ENCODE data around the gene MELK. TPM values are rescaled to one million over a fixed set of nuclear protein-coding genes. Genes with fewer than 3 reads are reported as not detected.

Gene MELK
- total RNA-seq, 6 experiments from 2014 or later, result 0.39 to 5.3 (median 1.6) TPM; not detected in 1

DNA sequence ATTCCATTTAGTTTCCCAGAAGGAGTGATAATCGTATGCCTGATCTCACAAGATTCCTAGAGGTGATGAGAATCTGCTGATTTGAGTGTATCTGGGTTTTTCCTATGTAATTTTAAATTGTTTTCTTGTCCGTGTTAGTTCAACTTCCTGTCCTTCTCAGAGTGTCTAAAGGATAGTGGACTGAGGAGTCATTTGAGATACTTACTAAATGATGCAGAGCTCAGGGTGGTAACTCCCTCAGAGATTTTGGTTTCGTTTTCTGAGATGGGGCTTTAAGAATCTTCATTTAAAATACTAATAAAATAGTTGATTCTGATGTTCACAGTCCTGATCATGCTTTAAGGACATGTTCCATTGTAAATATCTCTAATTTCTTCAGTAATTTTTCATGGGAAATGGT is 30.3 kb downstream of the MELK start:
- no peaks in the 10 kb centered on the region for H3K36me3 ChIP-seq
- WGBS (ENCODE audit: insufficient coverage, low coverage, low lambda C conversion rate, missing lambda C conversion rate), result 68% methylated on average over 3 of the region's 3 CpGs
- no peaks in the 10 kb centered on the region for H3K27me3 ChIP-seq
- DNase-seq (no peak), ATAC-seq (no peak)
- no peak overlapping the region for H3K27ac ChIP-seq
- no peak for TF ChIP-seq POLR2A (IDR thresholded peaks at IDR 0.05)
- TF ChIP-seq, protein P1, sequence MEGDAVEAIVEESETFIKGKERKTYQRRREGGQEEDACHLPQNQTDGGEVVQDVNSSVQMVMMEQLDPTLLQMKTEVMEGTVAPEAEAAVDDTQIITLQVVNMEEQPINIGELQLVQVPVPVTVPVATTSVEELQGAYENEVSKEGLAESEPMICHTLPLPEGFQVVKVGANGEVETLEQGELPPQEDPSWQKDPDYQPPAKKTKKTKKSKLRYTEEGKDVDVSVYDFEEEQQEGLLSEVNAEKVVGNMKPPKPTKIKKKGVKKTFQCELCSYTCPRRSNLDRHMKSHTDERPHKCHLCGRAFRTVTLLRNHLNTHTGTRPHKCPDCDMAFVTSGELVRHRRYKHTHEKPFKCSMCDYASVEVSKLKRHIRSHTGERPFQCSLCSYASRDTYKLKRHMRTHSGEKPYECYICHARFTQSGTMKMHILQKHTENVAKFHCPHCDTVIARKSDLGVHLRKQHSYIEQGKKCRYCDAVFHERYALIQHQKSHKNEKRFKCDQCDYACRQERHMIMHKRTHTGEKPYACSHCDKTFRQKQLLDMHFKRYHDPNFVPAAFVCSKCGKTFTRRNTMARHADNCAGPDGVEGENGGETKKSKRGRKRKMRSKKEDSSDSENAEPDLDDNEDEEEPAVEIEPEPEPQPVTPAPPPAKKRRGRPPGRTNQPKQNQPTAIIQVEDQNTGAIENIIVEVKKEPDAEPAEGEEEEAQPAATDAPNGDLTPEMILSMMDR (IDR thresholded peaks at IDR 0.05), result no peak
- no peak overlapping the region for H3K4me3 ChIP-seq
- no peaks in the 10 kb centered on the region for H3K4me1 ChIP-seq
- no peaks in the 10 kb centered on the region for H3K9me3 ChIP-seq
- intact Hi-C loops (cut with DNase I), result no loop called here

DNA sequence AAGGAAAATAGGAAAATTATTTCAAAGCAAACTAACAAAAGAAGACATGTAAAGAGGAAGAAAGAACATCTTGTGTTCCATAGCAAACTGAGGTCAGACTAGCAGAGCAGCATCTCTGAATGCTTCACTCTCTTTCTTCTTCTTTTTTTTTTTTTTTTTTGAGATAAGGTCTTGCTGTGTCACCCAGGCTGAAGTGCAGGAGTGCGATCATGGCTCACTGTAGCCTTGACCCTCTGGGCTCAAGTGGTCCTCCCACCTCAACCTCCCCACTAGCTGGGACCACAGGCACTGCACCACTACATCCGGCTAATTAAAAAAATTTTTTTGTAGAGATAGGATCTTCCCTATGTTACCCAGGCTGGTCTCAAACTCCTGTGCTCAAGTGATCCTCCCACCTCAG is 36.6 kb downstream of the MELK start:
- no peaks in the 10 kb centered on the region for H3K9me3 ChIP-seq
- 80% methylated on average over 2 of the region's 2 CpGs for WGBS (ENCODE audit: insufficient coverage, low coverage, low lambda C conversion rate, missing lambda C conversion rate)
- no peaks in the 10 kb centered on the region for H3K4me1 ChIP-seq
- no peak overlapping the region for H3K4me3 ChIP-seq
- no peak for DNase-seq
- no peak for TF ChIP-seq POLR2A (IDR thresholded peaks at IDR 0.05)
- TF ChIP-seq, protein P1 (IDR thresholded peaks at IDR 0.05), result no peak
- intact Hi-C loops (cut with DNase I), result no loop called here
- no peaks in the 10 kb centered on the region for H3K36me3 ChIP-seq
- ATAC-seq, result no peak
- H3K27ac ChIP-seq, result no peak overlapping the region
- H3K27me3 ChIP-seq, result no peaks in the 10 kb centered on the region

DNA sequence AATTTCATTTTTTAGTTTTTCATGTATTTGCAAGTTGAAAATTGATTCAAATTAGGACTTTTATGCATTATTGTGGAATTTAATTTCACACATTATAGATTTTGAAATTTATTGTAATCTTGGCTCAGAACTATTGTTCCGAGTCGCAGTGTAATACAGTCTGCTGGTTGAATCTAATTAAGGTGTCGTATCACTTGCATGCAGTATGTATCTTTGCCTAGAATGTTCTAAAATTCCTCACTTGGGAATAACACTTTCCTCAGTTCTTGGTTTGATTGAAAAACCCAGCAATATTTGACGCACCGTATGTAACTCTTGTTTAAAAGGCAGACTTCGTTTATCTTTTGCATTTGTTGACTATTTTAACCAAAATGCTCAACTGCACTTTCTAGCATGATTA is 49.4 kb downstream of the MELK start:
- H3K4me3 ChIP-seq, result no peak overlapping the region
- H3K9me3 ChIP-seq, result no peaks in the 10 kb centered on the region
- DNase-seq, result no peak
- intact Hi-C loops (cut with DNase I), result no loop called here
- no peak overlapping the region for H3K27ac ChIP-seq
- TF ChIP-seq POLR2A (IDR thresholded peaks at IDR 0.05), result no peak
- TF ChIP-seq, protein P1 (IDR thresholded peaks at IDR 0.05), result no peak
- H3K4me1 ChIP-seq, result no peaks in the 10 kb centered on the region
- 97% methylated on average over 6 of the region's 6 CpGs for WGBS (ENCODE audit: insufficient coverage, low coverage, low lambda C conversion rate, missing lambda C conversion rate)
- no peaks in the 10 kb centered on the region for H3K36me3 ChIP-seq
- H3K27me3 ChIP-seq, result no peaks in the 10 kb centered on the region
- ATAC-seq, result no peak

DNA sequence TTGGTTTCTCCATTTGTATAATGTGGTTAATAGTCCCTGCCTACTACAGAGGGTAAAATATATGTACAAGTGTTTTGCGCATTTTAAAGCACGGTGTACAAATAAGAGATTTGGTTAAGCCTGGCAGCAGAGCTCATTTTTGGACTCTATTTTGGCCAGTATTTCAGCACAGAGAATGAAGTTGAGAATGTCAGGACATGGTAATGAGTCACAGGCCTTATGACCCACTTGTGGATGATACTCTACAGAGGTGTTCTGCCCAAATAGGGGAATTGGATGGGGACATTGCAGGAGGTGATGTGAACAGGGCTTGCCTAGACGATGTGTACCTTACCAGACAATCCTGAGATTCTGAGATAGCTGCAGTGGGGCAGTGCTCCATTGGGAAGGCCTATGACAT is 50.6 kb downstream of the MELK start:
- DNase-seq (no peak), ATAC-seq (no peak)
- TF ChIP-seq, protein P1 (IDR thresholded peaks at IDR 0.05), result no peak
- TF ChIP-seq POLR2A (IDR thresholded peaks at IDR 0.05), result no peak
- H3K36me3 ChIP-seq, result no peaks in the 10 kb centered on the region
- H3K9me3 ChIP-seq, result no peaks in the 10 kb centered on the region
- H3K4me3 ChIP-seq, result no peak overlapping the region
- no peaks in the 10 kb centered on the region for H3K27me3 ChIP-seq
- intact Hi-C loops (cut with DNase I), result no loop called here
- no peak overlapping the region for H3K27ac ChIP-seq
- 100% methylated on average over 1 of the region's 3 CpGs for WGBS (ENCODE audit: insufficient coverage, low coverage, low lambda C conversion rate, missing lambda C conversion rate)
- no peaks in the 10 kb centered on the region for H3K4me1 ChIP-seq

DNA sequence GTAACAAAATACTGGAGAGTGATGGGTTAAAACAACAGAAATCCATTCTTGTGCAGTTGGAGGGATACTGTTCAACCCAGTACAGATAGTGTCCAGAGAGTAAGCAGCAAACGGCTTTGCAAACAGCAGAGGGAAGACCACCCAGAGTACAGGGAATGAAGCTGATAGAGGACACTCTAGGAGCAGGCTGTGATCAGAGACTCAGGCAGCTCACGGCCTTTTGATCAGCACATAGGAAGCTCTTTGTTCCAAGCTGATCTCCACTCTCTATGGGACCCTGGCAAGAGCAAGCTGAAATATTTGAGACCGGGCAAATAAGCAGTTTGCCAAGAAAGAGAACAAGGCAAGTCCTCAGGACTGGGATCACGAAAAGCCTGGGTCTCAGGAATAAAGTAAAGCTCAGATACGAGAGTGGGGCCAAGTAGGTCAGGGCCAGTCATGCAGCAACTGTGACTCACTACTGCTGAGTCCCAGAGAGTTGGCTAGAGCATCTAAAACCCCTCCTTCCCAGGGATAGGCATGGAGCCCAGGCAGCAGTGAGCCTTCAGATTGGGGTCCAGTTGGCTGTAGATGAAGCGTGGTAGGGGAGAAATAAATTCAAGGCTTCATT is 52.4 kb downstream of the MELK start:
- no peak overlapping the region for H3K27ac ChIP-seq
- intact Hi-C loops (cut with DNase I), result no loop called here
- no peaks in the 10 kb centered on the region for H3K36me3 ChIP-seq
- ATAC-seq, result peak in 2 of 4 donors; percentile 19 to 71
- 82% methylated on average over 6 of the region's 6 CpGs for WGBS (ENCODE audit: insufficient coverage, low coverage, low lambda C conversion rate, missing lambda C conversion rate)
- H3K4me3 ChIP-seq, result no peak overlapping the region
- TF ChIP-seq, protein P1 (IDR thresholded peaks at IDR 0.05), result no peak
- no peak for TF ChIP-seq POLR2A (IDR thresholded peaks at IDR 0.05)
- no peak for DNase-seq
- no peaks in the 10 kb centered on the region for H3K4me1 ChIP-seq
- no peaks in the 10 kb centered on the region for H3K9me3 ChIP-seq
- H3K27me3 ChIP-seq, result no peaks in the 10 kb centered on the region
